NOMO-1 (cell line): ENCODE results near the gene GPR68.
"Not testable (repeated sequence)": the region's sequence is repeated elsewhere in the genome, so short reads cannot be mapped to it uniquely, and the experiment has no call there.

ENCODE experiments used
- DNase-seq, 2 experiments: peaks; one replicate each; lab custom pipeline; 2025; ENCODE audit not compliant: unreplicated experiment in 2 of 2; lab: John Stamatoyannopoulos, UW

GPR68 gene

GRCh38 chr14:91254461-91254860 is 10.0 kb upstream of the GPR68 start:
- DNase-seq, result no peak

- DNase-seq, result no peak
Observed at GRCh38 chr14:91253795-91254323, 9.4 kb upstream of the GPR68 start.

DNA sequence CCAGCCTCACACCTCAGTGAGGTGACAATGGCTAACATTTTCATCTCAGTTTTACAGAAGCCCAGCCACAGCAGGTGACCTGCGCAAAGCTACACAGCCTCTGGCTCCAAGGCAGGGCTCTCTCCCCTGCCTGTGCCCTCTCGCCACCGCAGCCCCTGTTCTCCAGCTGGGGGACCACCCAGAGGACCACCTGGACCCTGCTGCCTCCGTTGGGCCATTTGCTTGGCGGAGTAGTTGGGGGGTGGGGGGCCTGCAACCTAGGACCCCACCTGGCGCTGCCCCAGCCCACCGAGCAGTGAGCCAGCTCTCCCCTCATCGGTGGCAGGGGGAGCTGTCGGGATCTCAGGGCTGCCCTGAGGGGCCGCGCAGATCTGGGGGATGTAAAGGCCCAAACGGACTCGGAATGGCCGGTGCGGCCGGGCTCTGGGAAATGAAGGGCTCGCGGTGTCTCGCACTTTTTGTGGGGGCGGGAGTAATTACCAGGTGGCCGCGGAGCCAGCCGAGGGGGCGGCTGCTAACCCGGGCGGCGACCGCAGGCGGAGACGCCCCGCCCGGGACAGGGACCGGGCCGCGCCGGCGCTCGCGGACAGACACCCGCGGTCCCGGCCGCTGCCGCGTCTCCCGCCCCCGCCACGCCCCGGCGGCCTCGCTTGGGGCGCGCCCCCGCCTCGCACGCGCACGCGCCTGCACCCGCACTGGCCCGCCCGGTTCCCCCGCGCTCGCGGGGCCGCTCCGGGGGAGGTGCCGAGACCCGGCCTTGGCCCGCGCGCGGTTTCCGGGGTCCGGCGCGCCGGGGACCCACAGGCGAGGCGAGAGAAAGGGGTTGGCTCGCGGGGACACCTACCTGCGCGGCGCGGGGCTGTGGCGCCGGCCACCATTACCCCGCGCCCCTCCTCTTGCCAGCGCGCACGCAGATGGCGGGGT is 8.6 kb upstream of the GPR68 start:
- no peak for DNase-seq

- DNase-seq, result no peak
Observed at GRCh38 chr14:91250912-91251311, 6.4 kb upstream of the GPR68 start.

- peak; percentile 72 to 85 for DNase-seq
Observed at GRCh38 chr14:91249841-91250616, 5.5 kb upstream of the GPR68 start.

GRCh38 chr14:91246051-91246852 is 1.7 kb upstream of the GPR68 start:
- DNase-seq, result no peak

GRCh38 chr14:91245616-91246015 is 1.1 kb upstream of the GPR68 start:
- DNase-seq, result not testable (repeated sequence)

DNA sequence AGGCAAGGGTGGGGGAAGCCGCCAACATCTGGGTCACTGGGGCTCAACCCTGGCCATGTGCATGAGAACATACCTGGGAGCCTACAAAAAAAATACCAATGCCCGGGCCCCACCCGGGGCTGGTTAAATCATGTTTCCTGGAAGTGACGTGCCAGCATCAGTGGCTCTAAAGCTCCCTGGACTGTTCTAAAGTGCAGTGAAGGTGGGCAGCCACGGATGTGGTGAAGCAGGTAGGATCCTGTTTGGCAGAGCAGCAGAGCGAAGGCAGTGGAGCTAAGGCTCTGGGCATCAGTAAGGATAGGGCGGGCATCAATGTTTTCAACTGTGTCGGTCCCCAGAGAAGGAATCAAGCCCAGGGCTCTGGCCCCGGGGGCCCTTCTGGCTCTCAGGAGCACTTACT is 525 bp upstream of the GPR68 start:
- no peak for DNase-seq

- no peak for DNase-seq
Observed at GRCh38 chr14:91243074-91243471, 1.4 kb downstream of the GPR68 start.

DNA sequence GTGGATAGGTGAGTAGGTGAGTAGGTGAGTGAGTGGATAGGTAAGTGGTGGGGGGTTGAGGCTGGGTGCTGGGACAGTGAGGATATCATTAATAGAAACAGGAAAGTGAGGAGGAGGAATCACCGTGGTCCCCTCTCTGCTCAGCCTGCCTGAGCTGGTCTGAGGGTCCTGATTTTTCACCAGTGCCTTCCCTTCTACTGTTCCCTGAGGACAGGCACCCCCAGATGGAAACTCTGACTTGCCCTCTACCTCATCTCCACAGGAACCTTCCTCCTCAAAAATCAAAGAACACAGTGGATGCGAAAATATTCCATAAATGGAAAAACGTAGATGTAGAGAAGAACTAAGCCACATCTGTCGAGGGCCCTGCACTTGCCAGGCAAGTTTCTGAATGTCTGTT is 1.9 kb downstream of the GPR68 start:
- no peak for DNase-seq

GRCh38 chr14:91241863-91242262 is 2.6 kb downstream of the GPR68 start:
- DNase-seq, result peak; percentile 90 to 98

GRCh38 chr14:91238661-91239060 is 5.8 kb downstream of the GPR68 start:
- no peak for DNase-seq

DNA sequence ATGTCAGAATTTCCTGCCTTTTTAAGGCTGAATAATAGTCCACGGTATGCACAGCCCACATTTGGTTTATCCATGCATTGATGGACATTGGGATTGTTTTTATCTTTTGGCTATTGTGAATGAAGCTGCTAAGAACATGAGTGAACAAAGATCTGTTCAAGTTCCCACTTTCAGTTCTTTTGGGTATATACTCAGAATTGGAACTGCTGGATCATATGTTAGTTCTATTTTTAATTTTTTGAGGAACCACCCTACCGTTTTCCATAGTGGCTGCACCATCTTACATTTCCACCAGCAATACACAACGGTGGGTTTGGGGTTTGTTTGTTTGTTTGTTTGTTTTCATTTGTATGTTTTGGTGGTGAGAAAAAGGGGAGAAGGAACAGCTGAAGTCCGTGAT is 6.4 kb downstream of the GPR68 start:
- DNase-seq, result no peak

DNA sequence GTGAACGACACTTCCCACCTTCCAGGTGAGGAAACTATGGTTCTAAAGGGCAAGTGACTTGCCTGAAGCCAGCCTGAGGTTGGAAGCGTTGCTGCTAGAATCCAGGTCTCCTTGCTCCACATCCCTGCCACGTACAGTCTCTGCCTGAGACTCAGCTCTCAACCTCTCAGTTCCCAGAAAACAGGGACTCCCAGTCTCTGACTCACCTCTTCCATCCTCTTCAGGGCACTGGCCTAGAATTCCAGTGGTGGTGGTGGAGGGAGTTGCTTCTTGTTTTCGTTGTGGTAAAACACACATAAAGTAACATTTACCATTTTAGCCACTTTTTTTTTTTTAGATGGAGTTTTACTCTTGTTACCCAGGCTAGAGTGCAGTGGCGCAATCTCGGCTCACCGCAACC is 7.3 kb downstream of the GPR68 start:
- no peak for DNase-seq

DNA sequence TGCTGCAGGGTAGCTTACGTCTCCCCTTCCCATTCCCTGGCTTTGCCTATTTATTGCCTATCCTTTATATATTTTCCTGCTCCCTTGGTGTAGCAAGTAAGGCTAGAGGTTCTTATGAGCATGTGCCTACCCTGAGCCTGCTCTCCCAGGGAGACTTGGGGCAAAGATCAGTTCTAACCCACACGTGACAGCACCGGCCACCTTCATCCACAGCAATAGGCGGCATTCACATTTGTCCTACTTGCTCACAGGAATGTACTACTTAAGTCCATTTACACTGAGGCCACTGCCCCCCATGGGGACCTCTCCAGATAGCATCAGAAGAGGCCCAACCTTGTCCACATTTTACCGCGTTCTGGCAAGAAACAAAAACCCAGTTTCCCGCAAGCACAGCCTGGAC is 8.7 kb downstream of the GPR68 start:
- DNase-seq, result no peak

- no peak for DNase-seq
Observed at GRCh38 chr14:91234791-91235114, 9.8 kb downstream of the GPR68 start.

DNA sequence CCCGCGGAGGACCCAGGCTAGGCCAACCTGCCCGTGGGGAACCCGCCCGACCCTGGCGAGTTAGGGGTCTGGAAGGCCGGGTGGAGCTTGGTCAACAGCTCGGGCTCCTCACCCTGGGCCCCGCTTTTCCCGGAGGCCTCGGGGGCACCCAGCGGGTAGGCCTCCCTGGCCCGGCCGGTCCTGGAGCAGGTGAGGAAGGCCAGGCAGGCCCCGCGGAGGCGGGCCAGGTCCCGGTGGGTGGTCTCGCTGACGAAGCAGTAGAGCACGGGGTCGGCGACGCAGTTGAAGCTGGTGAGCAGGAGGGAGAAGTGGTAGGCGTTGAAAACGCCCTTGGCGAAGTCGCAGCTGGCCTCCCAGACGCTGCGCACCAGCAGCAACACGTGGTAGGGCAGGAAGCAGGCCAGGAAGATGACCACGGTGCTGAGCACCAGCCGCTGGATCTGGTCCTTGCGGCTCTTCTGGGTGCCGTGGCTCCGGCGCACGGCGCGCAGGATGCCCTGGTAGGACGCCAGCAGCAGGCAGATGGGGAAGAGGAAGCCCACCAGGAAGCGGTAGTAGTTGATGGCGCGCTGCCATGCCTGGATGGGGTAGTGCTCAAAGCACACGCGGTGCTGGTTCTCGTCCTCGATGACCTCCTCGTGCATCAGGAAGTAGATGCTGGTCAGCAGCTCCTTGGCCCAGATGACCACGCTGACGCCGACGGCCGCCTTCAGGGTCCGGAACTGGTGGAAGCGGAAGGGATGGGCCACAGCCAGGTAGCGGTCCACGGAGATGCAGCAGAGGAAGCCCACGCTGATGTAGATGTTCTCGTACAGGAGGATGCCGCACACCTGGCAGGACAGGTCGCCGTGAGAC is 10.3 kb downstream of the GPR68 start:
- DNase-seq, result no peak

GRCh38 chr14:91232603-91233002 is 11.9 kb downstream of the GPR68 start:
- DNase-seq, result no peak

DNA sequence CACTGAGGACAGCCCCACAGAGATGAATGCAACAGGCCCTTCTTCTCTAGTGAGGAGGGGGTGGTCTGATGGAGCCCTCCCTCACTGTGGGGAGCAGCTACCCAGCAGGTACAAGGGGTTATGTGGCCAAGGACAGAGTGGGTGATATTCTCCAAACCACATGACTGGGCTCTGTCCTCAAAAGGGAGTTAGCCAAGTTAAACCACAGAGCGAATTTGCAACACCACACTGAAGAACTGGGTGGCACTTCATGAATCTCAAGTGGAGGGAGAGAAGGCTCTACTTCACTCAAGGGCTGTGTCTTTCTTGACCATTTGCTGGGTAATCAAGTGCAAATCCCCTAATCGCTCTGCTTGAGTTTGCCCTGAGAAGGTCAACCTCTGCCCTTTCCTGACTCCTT is 12.5 kb downstream of the GPR68 start:
- DNase-seq, result no peak

DNA sequence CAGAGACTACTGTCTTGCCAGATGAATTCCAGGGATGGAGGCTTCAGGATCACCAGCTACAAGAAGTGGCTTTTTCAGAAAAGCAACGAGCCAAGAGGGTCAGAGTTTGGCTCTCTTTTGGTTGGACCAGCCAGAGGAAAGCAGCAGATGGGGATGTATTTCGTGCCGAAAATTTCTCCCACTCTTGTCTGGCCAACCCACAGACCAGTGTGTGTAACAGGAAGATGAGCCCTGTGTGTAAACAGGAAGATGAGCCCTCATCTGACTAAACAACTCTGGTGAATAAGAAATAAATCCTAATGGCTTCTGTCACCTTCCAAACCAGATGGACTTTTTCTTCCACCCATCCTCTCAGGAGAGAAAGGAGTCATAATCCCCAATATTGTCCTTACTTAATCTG is 13.1 kb downstream of the GPR68 start:
- DNase-seq, result no peak
